ENCODE measurements around the gene CYP2S1. TPM values are rescaled to one million over a fixed set of nuclear protein-coding genes. Genes with fewer than 3 reads are reported as not detected.

CYP2S1 gene
- total and polyA plus RNA-seq, 9 of the 15 experiments (the other 6 are each of a cell fraction or from before 2014, with no cell fraction given), result 0.07 to 1.9 (median 0.41) TPM

DNA sequence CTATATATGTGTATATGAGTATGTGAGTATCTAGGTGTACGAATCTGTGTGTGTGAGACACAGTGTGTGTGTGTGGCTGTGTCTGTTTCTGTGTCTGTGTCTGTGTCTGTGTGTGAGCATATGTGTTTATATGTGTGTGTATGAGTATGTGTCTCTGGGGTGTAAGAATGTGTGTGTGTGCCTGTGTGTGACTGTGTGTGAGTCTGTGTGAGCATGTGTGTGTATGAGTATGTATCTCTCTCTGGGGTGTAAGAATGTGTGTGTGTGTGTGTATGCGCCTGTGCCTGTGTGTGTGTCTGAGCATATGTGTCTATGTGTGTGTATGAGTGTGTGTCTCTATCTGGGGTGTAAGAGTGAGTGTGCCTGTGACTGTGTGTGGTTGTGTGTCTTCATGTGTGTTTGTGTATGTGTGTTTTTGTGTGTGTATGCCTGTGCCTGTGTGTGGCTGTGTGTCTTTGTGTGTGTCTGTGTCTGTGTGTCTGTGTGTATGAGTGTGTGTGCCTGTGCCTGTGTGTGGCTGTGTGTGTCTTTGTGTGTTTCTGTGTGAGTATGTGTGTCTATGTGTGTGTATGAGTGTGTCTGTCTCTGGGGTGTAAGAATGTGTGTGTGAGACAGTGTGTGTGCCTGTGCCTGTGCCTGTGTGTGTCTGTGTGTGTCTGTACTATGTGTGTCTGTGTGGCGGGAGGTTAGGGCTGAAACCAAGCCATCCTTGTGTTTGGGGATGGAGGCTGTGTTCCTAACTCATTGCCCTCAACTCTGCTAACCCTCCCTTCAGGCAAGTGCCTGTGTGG is 37.2 kb downstream of the CYP2S1 start (continued):
- no peak for TF ChIP-seq RBM14 (IDR thresholded peaks at IDR 0.05; ENCODE audit: borderline replicate concordance, insufficient read depth, low read depth, low read length)
- TF ChIP-seq ILF3 (IDR thresholded peaks at IDR 0.05; ENCODE audit: borderline replicate concordance), result no peak
- TF ChIP-seq LARP7 (IDR thresholded peaks at IDR 0.05), result 0 out of 2 replicates have a peak, but pooled peaks have one; percentile 24
- TF ChIP-seq ZNF146 (CRISPR knock-in tag; IDR thresholded peaks at IDR 0.05; ENCODE audit: unreplicated experiment), result no peak
- no peak for TF ChIP-seq ZNF584 (CRISPR knock-in tag; IDR thresholded peaks at IDR 0.05; ENCODE audit: low read depth)
- no peak for TF ChIP-seq MED1 (CRISPR knock-in tag; IDR thresholded peaks at IDR 0.05; ENCODE audit: borderline replicate concordance)
- TF ChIP-seq NCOA1 (IDR thresholded peaks at IDR 0.05; ENCODE audit: low read depth), result no peak

DNA sequence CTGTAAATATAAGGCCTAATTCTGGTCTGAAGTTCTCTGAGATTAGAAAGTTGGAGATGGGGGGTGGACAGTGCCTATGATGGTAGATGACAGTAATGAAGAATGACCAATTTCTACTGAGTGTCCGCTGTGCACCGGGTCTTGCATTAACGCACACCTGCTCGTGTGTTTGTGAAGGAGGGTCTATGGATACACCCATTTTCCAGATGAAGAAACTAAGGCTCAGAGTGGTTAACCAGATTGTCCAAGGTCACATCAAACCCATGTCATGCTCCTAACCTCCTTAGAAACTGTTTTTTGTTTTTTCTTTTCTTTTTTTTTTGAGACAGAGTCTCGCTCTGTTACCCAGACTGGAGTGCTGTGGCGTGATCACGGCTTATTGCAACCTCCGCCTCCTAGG is 39.7 kb downstream of the CYP2S1 start:
- 86% methylated on average over 8 of the region's 8 CpGs for WGBS (ENCODE audit: insufficient coverage, low coverage, missing lambda C conversion rate)
- Histone ChIP-seq H2AFZ (ENCODE audit: low read depth, low read length) (no peak overlapping the region), H3K79me2 (ENCODE audit: control insufficient read depth, insufficient read depth, low read length) (no peaks in the 10 kb centered on the region), H3K4me2 (ENCODE audit: insufficient read depth, low read length) (no peak overlapping the region), H3K9me3 (replicated peaks; ENCODE audit: control insufficient read depth, insufficient read depth, low read depth, low read length) (no peaks in the 10 kb centered on the region), H3K27me3 (ENCODE audit: control insufficient read depth in 2 of 2, insufficient read depth in 2 of 2, low read length in 2 of 2) (peaks cover 0 to 1% of the 10 kb centered on the region in 2 experiments; a peak in 2 of 5 replicates), H3K9ac (ENCODE audit: insufficient read depth in 1 of 2, low read depth in 2 of 2, low read length in 2 of 2) (no peak overlapping the region), H3K36me3 (ENCODE audit: control insufficient read depth, insufficient read depth, low read length) (no peaks in the 10 kb centered on the region), H3K4me1 (replicated peaks in 1 of 2; ENCODE audit: control insufficient read depth in 2 of 2, insufficient read depth in 2 of 2, low read length in 2 of 2) (peaks cover 0 to 4% of the 10 kb centered on the region in 2 experiments; a peak in 2 of 5 replicates), H4K20me1 (replicated peaks; ENCODE audit: control insufficient read depth, insufficient read depth, low read length) (no peaks in the 10 kb centered on the region), H3K9me1 (ENCODE audit: control insufficient read depth, insufficient read depth, low read length) (no peaks in the 10 kb centered on the region), H3K4me3 (no peak overlapping the region), H3K27ac (ENCODE audit: extremely low read depth, low read depth, low read length) (no peak overlapping the region)
- ATAC-seq (no peak), DNase-seq (ENCODE audit: extremely low read depth in 1 of 4, low spot score in 3 of 4) (no peak), FAIRE-seq (no peak)
- peak in 1 of 2 experiments; percentile 30; a peak in 1 of 4 replicates for TF ChIP-seq KDM1A (IDR thresholded peaks at IDR 0.05)
- no peak for TF ChIP-seq GATA2 (CRISPR knock-in tag; IDR thresholded peaks at IDR 0.05)
- peak; percentile 94 for TF ChIP-seq RBM25 (IDR thresholded peaks at IDR 0.05; ENCODE audit: low read depth, low read length, severe bottlenecking)
- TF ChIP-seq BCOR (IDR thresholded peaks at IDR 0.05), result peak; percentile 58; the same call in 1 of the 2 replicates
- TF ChIP-seq TBL1XR1 (IDR thresholded peaks at IDR 0.05; ENCODE audit: low read length in 2 of 2), result no peak
- peak; percentile 52; the same call in 1 of the 2 replicates for TF ChIP-seq ADNP (tag; IDR thresholded peaks at IDR 0.05)
- TF ChIP-seq, protein P1, sequence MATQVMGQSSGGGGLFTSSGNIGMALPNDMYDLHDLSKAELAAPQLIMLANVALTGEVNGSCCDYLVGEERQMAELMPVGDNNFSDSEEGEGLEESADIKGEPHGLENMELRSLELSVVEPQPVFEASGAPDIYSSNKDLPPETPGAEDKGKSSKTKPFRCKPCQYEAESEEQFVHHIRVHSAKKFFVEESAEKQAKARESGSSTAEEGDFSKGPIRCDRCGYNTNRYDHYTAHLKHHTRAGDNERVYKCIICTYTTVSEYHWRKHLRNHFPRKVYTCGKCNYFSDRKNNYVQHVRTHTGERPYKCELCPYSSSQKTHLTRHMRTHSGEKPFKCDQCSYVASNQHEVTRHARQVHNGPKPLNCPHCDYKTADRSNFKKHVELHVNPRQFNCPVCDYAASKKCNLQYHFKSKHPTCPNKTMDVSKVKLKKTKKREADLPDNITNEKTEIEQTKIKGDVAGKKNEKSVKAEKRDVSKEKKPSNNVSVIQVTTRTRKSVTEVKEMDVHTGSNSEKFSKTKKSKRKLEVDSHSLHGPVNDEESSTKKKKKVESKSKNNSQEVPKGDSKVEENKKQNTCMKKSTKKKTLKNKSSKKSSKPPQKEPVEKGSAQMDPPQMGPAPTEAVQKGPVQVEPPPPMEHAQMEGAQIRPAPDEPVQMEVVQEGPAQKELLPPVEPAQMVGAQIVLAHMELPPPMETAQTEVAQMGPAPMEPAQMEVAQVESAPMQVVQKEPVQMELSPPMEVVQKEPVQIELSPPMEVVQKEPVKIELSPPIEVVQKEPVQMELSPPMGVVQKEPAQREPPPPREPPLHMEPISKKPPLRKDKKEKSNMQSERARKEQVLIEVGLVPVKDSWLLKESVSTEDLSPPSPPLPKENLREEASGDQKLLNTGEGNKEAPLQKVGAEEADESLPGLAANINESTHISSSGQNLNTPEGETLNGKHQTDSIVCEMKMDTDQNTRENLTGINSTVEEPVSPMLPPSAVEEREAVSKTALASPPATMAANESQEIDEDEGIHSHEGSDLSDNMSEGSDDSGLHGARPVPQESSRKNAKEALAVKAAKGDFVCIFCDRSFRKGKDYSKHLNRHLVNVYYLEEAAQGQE (IDR thresholded peaks at IDR 0.05; ENCODE audit: borderline replicate concordance), result no peak
- TF ChIP-seq, protein P1 (CRISPR knock-in tag; IDR thresholded peaks at IDR 0.05; ENCODE audit: low read depth), result no peak
- in situ Hi-C loops (cut with MboI) (no loop called here), intact Hi-C loops (cut with micrococcal nuclease) (no loop called here)
- BruUV-seq (replicated peaks), result no TSS peak
- CTCF ChIA-PET (ENCODE audit: low intra/inter-chr PET ratio), result no interaction called here
- POLR2A ChIA-PET, result no interaction called here
